HG03354 (cell line): Measurements from ENCODE around the gene TLE1.

Experiments
- ATAC-seq: cut with Tn5 transposase; IDR thresholded peaks from one replicate; pipeline ENCODE4 v1.9.1; 2021; ENCODE audit warnings: mild to moderate bottlenecking; ENCODE audit not compliant: unreplicated experiment, poor library complexity, severe bottlenecking

TLE1 gene

GRCh38 chr9:81628897-81629296 is 60.5 kb downstream of the TLE1 start:
- no peak for ATAC-seq

DNA sequence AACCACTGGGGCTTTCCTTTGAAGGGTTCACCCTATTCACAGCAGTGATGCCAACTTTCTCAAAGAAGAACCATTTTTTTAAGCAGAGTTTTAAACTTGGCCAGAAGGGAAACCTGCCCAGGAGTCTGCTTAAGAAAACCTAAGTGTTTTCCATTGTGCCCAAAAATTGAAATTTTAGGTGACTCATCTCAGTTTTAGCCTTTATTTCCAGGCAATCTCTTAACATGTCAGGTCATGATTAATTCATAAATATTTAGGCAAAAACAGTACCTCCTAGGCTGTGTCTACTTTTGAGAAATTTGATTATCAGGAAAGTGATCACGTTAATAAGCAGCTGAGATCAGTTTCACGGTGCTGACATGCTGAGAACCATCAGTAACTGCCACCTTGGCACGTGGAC is 61.9 kb downstream of the TLE1 start:
- no peak for ATAC-seq

DNA sequence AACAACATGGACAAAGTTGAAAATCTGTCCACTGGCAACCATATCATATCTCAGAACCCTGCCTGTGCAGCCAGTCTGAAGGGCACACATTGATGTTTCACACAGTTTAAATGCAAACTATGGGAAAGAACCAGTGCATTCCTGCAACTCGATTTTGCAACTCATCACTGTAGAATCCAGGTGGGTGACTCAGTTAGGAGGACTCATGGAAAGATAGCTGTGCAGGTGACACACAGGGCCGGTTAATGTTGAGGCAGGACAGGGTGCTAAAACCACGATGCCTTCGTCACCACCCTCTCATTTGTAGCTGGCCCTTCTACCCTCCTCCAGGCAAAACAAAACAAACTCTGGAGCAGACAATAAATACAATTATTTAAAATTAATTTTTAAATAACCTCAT is 62.8 kb downstream of the TLE1 start:
- ATAC-seq, result no peak

- no peak for ATAC-seq
These were observed 63.4 kb downstream of the TLE1 start for GRCh38 chr9:81625969-81626368.

DNA sequence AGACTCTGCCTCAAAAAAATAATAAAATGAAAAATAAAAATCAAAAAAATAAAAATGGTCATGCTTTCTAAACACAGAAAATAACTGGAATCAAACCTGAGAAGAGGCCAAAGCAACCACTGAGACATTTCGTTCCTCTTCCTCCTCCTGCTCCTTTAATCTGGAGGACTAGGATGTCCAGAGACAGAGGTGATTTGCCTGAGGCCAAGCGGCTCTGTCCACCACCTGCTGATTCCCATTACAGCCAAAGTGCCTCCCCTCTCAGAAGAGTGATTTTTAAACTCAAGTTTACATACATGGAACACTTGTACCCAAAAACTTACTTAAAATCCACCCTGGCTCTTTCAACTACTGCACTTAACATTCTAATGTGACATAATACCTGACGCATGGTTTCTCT is 65.6 kb downstream of the TLE1 start:
- ATAC-seq, result no peak

DNA sequence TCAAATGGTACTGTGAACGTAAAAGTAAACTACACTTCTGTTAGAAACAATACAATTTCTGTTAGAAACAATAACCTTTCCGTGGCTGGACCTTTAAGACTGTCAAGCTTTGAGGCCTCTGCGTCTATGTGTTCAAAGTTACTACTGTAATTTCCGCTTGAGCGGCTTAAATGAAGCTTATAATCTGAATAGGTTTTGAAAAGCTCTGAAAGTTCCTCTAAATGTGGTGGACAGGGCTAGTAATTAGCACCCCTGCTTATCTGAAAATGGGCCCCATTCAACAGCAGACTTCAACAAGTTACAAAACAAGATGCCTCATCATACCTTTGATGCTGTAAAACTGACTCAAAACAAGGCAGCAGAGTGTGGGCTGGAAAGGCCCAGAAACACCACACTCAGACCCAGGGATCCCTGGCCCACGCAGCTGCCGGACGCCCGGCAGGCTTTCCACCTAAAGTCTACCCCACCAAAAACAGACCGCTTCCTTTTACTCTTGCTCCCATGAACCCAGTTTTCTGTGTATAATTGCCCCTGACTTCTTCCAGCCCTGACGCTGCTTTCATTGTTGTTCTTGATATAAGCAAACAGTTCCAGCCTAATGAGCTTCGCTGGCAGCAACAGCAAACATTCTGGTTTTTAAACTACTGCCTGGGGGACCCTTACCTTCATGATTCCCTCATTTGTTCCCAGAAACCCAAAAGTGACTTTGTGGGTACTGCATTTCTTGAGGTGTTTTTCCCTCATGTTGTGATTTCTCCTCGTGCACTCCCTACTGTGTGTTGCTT is 66.7 kb downstream of the TLE1 start:
- no peak for ATAC-seq

DNA sequence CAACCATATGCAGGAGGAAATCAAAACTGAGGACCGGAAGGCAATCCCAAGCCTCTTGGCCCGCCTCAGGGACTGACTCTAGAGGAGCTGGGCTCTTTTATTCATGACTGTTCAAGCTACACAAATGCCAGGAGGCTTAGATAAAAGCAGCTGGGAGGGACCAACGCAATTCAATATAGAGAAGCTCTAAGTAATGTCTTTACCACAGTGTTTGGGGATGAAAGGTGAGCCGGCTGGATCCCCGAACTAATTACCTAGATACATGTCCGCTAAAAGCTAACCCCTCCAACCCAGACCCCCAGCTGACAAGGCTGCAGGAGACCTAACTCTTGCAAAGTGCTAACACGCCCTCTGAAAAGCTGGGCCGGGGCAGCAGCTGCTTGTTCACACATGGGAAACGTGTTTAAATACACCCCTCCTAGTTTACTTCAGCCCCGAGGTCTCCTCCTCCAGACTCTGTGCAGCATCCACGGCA is 67.5 kb downstream of the TLE1 start:
- ATAC-seq, result no peak

DNA sequence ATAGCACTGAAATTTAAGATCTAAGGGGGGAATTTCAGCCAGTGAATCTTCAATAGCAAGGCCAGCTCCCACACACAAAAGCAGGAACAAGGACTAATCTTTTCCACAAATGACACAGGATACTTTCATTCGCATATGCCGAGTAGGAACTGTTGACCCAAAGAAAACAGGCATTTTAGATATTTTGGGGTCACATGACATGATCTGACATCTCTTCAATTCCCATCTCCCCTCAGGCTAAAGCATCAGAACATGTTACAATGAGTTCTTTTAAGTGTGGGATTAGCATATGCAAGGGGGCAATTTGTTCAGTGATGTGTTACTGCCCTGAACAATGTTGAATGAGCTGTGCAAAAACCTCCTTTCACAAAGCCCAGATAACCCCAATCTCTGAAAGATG is 68.2 kb downstream of the TLE1 start:
- no peak for ATAC-seq

DNA sequence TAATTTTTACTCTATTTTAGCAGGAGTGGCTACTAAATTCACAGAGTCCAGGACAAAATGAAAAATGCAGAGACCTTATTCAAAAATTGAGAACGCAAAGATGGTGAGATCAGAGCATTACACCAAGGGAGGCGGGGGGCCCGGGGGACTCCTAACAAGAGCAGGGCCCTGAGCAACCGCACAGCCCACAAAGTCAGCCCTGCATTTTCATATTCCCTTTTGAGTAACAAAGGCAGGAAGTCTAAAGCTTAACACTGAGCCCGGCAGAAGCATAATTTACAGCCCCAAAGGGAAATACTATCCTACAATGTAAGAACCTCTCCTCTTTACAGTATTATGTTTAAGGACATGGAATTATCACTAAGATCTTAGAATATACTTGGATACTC is 69.4 kb downstream of the TLE1 start:
- ATAC-seq, result peak; percentile 69

DNA sequence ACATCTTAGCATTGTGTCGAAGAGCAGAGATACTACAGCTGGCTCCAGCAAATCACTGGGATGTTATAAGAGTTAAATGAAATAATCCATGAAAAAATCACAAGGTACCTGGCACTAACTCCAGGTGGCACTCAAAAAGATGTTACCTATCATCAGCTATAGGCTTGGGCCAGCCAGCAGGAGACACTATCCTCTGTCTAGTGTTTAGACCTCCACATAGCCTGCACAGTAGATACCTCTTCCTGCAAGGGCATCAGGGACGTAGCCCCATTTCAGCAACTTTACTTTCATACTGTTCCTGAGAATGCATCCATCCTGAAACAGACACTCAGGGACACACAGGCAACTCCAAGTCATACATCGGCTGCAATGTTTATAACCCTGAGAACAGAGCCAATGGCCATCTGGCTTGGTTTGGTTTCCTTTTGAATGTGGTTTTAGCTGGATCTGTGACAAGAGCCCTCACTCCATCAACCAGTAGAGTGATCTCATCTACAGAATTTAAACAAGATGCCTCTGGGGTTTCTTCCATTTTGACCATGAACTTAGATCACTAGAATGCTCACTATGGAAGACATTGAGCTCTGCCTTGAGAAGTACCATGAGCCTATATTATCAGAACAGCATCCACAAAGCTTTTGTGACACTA is 69.9 kb downstream of the TLE1 start:
- peak; percentile 73 for ATAC-seq

GRCh38 chr9:81618923-81619322 is 70.4 kb downstream of the TLE1 start:
- no peak for ATAC-seq

DNA sequence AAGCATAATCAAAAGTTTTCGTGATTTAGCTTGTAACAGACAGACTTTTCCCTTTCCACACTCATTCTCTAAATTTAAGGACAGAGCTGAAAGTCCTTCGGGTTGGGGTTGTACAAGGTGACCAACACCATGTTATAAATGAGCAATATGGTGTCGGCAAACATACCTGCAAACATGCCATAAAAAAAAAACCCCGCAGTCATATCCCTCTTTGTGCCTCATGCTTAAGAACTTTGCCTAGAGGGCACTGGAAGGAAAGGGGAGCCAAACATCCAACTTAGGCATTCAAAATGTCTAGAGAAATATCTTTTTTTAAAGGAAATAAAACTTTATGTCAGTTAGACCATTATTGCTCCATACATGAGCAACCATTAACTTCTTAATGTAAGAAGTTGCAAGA is 73.2 kb downstream of the TLE1 start:
- ATAC-seq, result no peak

GRCh38 chr9:81614335-81614734 is 75.0 kb downstream of the TLE1 start:
- ATAC-seq, result no peak

DNA sequence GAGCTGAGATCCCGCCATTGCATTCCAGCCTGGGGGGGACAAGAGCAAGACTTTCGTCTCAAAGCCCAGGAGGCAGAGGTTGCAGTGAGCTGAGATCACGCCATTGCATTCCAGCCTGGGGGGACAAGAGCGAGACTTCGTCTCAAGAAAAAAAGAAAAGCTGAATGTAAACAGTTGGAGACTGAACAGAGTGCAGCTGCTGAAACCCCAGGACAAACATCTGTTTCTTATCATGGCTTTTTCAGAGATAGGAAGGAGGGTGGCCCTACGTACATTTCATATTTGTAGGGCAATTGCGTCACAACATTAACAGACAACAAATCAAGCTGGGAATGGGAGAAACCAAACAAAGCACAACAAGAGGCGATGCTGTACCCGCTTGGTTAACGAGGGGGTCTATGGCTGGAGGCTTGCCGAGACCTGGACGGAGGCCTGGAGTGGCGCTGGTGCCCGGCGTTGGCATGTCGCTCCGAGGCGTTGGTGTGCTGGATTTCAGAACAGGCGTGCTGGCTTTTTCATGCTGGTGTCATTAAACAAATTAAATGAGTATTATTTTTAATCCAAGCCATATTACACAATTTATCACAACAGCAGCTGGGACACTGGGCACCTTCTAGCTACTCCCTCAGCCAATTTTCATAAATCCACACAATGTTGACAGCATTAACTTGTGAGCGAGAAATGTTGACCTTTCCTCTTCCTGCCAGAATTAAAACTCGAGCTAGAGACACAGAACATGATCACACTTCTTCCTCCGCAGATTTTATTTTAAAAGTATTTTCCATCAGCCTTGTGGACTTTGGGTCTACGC is 76.1 kb downstream of the TLE1 start:
- ATAC-seq, result no peak

DNA sequence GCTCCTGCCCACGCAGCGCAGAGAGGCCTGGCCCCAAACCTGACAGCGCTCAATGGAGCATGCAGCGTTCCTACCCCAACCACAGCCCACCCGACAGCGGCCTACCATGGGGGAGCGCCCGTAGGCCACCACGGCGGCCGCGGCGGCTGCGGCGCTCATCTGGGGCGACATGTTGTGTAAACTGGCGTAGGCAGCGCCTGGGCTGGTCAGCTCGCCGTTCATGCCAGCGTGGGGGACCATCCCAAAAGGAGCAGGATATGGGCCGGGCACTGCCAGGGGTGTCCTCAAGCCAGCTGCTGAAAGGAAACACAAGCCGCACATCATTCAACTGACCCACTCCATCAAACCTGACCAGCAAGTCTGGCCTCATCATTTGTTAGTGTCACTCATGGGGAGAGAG is 77.7 kb downstream of the TLE1 start:
- no peak for ATAC-seq

DNA sequence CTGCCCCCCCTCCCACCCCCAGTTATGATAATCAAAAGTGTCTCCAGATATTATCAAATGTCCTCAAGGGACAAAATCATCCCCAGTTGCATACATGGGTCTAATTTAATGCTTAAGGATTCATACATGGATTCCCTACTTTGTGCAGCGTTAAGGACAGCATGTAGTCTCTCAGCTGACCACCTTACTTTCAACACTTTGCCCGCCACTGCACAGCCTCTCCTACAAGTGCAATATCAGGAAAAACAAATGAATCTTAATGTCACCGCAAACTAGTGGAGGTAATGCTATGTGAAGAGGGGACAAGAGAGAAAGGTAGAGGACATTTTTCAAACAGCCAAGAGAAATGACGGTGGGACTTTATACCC is 78.6 kb downstream of the TLE1 start:
- no peak for ATAC-seq

DNA sequence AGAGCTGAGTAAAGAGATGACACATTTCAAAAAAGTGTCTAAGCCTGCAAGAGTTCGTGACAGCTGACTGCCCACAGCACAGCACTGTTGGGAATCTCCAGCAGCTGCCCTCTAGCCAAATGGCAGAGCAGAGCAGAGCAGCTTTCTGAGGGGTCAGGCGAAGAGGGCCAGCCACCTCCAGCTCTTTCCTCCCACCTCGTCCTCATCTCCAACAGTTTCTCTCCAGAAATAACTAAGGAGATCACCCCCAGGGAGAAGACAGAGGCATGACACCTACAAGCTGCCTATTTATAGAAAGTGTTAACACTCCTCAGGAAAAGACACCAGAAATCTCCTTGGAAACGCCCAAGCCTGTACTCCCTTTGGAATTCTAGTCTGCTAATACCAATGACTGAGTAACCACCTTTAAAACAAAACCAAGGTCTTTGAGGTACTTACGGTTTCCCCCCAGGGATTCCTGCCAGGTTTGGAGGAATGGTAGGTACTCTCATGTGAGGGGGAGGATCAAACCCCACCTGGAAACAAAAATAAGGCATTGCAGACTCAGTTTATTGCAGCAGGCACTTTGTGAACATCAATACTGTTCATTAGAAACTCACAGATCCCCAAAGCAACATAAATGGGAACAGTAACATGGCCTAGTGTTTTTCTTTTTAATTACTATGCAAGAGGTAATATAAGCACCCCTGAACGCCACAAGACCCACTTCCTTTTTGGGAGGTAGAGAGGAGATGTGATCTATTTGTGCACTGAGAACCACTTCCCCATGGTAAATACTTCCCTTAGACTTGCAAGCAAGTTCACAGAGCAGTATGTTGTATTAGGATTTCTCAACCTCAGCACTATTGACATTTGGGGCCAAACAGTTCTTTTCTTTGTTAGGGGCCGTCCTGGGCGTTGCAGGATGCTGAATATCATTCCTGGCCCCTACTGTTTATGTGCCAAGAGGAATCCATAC is 79.3 kb downstream of the TLE1 start:
- peak; percentile 52 for ATAC-seq

GRCh38 chr9:81608289-81608657 is 81.1 kb downstream of the TLE1 start:
- no peak for ATAC-seq

DNA sequence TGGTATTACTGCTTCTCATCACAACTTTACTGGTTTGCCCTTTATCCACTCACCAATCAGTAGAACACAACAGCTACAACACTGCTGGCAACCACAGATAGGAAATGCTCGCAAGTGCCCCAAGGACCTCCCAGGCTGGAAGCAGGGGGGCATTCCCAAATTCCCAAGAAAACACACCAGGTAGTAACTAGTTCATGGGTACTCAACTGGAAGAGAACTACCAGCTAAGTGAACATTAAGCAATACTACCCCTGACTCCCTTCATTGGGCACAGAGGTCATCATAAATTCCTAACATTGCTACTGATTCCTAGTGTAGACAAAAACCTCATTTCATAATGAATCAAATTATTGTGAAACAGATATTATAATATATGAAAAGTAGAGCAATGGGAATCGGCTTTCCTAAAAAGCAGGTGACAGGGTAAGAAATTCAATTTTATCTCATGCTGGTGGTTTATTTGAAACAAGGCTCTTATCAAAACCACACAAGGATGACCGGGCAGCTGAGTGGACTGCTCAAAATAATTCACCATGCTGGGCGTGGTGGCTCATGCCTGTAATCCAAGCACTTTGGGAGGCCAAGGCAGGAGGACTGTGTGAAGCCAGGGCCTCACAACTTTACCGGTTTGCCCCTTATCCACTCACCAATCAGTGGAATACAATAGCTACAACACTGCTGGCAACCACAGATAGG is 81.6 kb downstream of the TLE1 start:
- ATAC-seq, result no peak
